Tongue (tissue), 2 donors: ENCODE data around the gene THRA. TPM values are rescaled to one million over a fixed set of nuclear protein-coding genes. Genes with fewer than 3 reads are reported as not detected.

ENCODE experiments used
- DNase-seq: peaks from one replicate; pipeline ENCODE4 v3.0.0-alpha.2; 2015
- total RNA-seq: library from RNA; depleted of rRNA; stranded (reverse); fragments of >200 nt; gene quantifications from one replicate; pipeline ENCODE4 v1.2.3, GENCODE V29; 2014

Gene THRA, protein sequence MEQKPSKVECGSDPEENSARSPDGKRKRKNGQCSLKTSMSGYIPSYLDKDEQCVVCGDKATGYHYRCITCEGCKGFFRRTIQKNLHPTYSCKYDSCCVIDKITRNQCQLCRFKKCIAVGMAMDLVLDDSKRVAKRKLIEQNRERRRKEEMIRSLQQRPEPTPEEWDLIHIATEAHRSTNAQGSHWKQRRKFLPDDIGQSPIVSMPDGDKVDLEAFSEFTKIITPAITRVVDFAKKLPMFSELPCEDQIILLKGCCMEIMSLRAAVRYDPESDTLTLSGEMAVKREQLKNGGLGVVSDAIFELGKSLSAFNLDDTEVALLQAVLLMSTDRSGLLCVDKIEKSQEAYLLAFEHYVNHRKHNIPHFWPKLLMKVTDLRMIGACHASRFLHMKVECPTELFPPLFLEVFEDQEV
- 63.7 TPM for total RNA-seq

DNA sequence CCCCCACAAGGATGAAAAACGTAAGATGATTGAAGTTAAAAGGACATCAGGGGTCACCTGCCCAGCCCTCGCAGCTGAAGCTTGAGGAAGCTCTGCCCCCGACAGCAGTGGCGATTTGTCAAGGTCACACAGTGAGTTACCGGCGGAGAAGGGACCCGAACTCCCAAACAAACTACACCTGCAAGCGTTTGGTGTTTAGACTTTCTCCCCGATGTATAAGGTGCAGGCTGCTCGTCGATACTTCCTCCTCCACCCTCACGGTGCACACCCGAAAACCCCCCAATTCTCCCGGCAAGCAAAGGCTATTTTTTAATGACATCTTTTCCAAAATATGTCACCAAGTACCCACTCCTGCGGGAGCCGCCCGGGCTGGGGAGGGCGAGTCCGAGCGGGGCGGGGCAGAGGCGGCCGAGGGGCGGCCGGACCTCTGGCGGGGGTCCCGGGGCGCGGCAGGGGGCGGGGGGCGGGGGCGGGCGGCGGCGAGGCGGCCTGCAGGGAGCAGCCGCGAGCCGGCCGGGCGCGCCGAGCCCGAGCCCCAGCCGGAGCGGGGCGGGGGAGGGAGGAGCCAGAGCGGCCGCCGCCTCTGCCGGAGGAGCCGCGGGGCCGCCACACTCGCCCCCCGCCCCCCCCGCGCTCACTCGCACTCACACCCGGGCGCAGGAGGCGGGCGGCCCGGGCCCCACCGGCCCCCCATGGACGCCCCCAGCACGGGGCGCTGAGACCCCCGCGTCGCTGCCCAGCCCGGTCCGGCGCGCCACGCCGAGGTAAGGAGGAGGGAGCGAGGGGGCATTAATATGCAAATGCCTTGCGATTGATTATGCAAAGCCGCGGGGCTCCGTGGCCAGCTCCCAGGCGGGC, at the start of gene THRA:
THRA (plus strand) TSS at position 637 of the 858 bp plus-strand sequence. CDS start 11,524 bp downstream, outside the sequence.
- peak; percentile 85 for DNase-seq

DNA sequence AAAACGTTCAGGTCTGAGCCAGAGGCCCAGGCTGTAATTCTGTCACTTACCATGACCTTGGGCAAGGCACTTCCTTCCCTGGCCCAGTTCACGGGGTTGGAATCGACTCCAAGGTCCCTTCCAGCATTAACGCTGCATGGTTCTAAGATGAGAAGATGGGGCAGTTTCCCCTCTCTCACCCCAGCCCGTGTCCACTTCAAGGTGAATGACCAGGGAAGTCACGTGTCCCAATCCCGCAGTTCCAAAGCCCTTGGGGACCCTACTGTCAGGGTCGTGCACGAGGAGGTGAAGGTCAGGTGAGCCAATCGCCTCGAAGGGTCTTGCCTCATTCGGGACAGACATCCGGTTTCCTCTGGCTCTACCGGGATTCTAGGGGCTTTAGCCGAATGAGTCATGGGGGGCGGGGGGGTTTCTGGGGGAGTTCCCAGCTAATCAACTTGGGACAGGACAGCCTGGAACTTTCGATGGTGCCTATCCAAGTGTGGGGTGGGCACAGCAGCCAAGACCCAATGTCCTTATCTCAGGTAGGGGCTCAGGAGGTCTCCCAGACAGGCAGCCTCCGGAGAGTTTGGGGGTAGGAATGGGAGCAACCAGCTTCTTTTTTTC, 48.3 kb upstream of the THRA start:
- DNase-seq: no peak

DNA sequence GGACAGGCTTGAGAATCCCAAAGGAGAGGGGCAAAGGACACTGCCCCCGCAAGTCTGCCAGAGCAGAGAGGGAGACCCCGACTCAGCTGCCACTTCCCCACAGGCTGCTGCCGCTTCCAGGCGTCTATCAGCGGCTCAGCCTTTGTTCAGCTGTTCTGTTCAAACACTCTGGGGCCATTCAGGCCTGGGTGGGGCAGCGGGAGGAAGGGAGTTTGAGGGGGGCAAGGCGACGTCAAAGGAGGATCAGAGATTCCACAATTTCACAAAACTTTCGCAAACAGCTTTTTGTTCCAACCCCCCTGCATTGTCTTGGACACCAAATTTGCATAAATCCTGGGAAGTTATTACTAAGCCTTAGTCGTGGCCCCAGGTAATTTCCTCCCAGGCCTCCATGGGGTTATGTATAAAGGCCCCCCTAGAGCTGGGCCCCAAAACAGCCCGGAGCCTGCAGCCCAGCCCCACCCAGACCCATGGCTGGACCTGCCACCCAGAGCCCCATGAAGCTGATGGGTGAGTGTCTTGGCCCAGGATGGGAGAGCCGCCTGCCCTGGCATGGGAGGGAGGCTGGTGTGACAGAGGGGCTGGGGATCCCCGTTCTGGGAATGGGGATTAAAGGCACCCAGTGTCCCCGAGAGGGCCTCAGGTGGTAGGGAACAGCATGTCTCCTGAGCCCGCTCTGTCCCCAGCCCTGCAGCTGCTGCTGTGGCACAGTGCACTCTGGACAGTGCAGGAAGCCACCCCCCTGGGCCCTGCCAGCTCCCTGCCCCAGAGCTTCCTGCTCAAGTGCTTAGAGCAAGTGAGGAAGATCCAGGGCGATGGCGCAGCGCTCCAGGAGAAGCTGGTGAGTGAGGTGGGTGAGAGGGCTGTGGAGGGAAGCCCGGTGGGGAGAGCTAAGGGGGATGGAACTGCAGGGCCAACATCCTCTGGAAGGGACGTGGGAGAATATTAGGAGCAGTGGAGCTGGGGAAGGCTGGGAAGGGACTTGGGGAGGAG, 47.5 kb upstream of the THRA start, which contains the start of gene CSF3:
CSF3 (plus strand) TSS at position 436 of the 993 bp plus-strand sequence; CDS start at position 471, 35 bp downstream.
- peak; percentile 80 for DNase-seq

DNA sequence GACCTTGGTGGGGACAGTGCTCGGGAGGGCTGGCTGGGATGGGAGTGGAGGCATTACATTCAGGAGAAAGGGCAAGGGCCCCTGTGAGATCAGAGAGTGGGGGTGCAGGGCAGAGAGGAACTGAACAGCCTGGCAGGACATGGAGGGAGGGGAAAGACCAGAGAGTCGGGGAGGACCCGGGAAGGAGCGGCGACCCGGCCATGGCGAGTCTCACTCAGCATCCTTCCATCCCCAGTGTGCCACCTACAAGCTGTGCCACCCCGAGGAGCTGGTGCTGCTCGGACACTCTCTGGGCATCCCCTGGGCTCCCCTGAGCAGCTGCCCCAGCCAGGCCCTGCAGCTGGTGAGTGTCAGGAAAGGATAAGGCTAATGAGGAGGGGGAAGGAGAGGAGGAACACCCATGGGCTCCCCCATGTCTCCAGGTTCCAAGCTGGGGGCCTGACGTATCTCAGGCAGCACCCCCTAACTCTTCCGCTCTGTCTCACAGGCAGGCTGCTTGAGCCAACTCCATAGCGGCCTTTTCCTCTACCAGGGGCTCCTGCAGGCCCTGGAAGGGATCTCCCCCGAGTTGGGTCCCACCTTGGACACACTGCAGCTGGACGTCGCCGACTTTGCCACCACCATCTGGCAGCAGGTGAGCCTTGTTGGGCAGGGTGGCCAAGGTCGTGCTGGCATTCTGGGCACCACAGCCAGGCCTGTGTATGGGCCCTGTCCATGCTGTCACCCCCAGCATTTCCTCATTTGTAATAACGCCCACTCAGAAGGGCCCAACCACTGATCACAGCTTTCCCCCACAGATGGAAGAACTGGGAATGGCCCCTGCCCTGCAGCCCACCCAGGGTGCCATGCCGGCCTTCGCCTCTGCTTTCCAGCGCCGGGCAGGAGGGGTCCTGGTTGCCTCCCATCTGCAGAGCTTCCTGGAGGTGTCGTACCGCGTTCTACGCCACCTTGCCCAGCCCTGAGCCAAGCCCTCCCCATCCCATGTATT, 46.5 kb upstream of the THRA start:
- DNase-seq: no peak

DNA sequence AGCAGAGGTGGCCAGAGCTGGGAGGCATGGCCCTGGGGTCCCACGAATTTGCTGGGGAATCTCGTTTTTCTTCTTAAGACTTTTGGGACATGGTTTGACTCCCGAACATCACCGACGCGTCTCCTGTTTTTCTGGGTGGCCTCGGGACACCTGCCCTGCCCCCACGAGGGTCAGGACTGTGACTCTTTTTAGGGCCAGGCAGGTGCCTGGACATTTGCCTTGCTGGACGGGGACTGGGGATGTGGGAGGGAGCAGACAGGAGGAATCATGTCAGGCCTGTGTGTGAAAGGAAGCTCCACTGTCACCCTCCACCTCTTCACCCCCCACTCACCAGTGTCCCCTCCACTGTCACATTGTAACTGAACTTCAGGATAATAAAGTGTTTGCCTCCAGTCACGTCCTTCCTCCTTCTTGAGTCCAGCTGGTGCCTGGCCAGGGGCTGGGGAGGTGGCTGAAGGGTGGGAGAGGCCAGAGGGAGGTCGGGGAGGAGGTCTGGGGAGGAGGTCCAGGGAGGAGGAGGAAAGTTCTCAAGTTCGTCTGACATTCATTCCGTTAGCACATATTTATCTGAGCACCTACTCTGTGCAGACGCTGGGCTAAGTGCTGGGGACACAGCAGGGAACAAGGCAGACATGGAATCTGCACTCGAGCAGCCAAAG, 45.2 kb upstream of the THRA start:
- DNase-seq: peak; percentile 22

DNA sequence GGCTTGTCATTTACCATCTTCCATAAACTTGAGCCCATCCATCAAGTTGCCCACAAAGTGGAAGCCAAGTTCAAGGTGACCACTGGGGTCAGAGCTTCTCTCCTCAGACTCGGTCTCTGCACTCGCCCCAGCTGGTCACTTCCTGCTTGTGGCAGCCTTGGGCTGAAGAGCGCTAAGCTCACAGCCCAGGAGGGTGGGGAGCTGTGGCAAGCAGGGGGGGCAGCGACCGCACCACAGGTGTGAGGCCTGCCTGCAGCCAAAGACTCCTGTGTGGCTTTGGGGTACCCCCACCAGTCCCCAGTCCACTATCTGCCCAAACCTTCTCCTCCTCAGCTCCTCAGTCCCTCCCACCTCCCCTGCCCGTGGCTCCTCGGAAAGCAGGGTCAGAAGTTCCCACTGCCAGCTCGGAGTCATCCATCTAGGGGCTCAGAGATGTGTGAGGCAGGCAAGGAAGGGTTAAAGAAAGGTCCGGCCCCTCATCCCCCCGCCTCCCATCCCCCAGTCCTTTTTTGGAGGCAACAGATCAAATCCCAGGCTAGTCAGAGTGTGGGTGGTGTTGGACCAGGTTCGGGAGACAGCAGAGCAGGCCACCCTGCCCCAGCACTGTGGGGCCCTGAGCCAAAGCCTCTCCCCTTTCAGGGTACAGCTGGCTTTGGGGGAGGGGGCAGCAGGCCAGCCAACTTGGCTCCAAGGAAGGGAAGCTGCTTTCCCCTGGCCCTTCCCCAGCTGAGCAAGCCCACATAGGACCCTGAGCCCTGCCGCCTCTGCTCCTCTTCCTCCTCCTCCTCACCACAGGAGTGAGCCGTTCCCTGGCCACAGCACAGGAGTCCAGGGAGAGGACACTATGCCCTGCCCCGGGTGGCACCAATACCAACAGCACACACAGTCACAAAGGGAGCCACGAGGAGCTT, 44.3 kb upstream of the THRA start:
- DNase-seq: peak; percentile 94

DNA sequence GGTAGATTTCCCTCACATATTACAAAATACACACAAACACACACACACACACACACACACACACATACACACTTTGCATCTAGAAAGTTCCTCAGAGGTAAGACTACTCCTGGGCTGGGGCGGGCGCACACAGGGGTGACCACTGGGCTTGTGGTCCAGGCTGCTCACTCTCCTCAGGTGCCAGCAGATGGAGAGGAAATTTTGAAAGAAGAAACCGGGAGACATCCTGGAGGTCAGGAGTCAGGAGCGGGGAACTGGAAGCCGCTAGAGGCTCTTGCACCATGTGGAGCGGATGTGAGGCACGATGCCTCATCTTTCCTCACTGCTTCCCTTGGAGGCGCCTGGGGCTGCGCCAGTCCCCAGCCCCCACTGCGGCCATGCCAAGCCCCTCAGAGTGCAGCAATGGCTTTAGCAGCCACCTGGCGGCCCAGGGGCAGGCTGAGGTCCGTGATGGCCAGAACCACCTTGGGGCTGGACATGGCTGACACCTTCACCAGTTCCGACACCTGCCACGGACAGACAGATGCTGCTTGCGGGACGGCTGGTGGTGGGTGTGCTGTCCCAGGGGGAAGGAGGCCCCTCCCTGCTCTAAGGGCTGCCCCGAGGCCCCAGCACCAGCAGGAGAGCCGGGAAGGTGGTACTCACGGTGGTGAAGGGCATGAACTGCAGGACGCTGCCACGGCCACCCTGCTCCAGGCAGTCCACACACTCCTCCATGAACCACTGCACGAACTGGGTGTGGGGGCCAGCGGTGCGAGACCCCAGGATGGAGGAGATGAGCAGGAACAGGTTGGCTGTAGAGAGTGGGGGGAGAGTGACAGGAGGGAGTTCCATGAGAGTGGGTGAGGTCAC, 43.4 kb upstream of the THRA start:
- DNase-seq: peak; percentile 23

DNA sequence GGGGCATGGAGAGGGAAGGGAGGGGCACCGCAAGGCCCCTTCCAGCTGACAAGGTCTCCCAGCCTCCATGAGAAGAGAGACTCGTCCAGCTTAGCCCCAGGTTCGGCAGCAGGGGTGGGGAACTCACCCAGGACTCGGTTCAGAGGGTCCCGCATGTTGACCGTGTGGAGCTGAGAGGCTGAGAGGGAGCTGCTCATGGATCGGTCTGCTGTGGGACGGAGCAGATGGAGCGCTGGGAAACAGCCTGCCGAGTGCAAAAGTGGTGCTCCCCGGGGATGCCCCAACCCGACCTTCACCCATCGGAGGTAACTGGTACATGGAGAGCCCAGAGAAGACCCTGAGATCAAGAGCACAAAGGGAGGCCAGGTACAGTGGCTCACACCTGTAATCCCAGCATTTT, 42.6 kb upstream of the THRA start:
- no peak for DNase-seq

DNA sequence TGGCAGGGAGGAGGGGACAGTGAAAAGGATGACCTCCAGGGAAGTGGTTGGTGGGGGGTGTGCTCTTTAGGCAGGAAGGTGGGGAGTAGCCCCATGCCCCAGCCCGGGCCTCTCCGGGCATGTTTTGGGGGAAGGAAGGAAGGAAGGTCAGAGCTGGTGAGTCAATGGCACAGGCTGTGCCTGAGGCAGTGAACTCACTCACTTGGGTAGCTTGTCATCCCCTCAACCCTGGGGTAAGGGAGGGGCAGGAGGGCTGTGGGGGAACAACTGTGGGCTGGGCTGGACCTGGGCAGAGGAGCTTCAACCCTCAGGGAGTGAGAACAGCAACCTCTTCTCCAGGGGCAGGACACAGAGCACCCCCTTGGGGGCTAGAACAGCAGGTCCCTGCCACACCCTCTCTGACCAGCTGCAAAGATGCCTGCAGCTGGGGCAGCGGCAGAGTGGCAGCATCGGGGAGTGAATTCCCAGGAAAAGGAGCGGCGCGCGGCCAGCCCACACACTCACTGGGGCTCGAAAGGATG, 41.3 kb upstream of the THRA start:
- DNase-seq: peak; percentile 84

DNA sequence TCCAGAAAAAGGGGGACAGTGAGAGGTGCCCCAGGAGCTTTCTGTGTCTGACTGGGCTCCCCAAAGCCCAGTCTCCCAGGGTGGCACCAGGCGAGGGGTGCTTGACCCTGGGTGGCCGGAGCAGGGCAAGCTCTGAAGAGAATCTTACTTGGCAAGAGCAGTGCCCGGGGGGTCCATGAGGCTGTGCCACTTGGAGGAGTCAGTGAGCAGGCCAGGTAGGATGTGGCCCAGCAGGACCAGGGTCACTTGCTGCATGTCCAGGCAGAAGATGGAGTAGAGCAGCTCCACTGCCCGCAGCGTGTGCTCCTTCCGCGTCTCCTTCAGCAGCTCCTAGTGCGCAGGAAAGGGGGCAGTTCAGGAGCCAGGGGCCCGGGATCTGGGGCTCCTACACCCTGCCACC, 40.3 kb upstream of the THRA start:
- DNase-seq: no peak

DNA sequence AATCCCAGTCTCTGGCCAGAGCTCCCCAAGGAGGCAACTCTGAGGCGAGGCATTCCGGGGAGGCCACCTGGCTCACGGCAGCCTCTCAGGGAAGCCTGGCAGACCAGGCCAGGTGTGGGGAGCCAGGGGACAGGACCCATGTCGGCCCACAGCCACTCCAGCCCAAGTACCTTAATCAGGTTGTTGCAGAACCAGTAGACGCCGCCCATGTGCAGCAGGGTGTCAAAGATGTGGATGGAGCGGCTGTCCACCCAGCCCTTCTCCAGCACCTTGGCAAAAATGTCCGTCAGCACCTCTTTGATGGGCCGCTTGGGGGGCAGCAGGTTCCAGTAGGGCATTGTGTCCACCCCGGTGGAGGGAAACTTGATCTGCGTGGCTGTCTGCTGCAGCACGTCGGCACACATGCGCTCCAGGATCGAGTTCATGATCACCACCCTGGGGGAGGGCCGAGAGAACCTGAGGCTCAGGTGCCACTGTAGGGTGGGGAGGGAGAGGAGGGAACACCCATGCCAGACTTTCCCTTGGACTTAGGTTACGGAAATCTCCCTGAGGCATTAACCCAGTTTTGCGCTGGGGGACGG, 39.7 kb upstream of the THRA start:
- peak; percentile 44 for DNase-seq

DNA sequence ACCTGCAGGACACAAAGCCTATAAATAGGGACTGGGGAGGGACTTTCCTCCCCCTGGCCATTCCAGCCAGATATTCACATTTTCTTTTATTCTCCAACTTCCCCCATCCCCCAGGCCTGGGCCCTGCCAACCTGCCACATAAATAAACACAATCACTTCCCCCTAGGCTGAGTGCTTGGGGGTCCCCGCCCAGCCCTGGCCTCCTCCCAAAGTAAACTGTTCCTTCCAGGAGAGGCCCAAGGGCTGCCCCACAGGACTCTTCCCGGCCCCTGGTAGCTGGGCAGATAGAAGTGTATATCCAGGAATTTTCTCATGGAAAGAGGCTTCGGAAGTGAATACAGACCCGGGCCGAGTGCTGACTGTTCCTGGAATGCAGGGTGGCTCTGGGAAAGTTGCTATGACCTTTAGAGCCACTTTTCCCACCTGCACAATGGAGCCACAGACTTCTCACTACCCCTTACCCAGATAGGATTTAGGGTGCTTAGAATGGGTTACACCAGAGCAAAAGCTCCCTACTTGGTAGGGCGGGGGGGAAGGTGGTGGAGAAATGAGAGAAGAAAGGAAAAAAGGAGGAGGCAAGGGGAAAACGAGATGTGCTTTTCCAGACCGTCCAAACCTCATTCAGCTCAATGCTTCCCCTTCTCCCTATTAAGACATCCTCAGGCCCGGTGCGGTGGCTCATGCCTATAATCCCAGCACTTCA, 39.0 kb upstream of the THRA start:
- DNase-seq: peak; percentile 49

DNA sequence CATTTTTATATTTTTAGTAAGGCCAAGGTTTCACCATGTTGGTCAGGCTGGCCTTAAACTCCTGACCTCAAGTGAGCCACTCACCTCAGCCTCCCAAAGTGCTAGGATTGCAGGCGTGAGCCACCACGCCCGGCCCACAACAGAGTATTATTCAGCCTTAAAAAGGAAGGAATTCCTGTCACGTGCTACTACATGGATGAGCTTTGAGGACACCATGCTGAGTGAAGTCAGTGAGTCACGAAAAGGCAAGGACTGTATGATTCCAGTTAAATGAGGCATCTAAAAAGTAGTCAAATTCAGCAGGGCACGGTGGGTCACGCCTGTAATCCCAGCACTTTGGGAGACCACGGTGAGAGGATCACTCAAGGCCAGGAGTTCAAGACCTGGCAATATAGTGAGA, 37.9 kb upstream of the THRA start:
- DNase-seq: no peak

DNA sequence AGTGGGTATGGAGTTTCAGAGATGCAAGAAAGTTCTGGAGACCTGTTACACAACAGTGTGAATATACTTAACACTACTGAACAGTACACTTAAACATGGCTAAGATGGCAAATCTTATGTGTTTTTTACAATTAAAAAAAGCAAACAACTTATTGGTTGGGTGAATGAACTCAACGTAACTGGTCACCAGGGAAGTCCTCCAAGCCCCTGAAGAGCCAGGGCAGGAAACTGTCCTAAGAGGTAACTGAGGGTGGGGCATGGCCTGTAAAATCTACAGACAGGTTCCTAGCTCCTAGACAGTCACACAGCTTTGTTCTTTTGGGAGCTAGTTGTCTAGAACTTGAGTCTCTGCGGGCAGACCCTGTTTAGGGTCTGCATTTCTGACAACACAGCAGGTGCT, 37.2 kb upstream of the THRA start:
- no peak for DNase-seq

DNA sequence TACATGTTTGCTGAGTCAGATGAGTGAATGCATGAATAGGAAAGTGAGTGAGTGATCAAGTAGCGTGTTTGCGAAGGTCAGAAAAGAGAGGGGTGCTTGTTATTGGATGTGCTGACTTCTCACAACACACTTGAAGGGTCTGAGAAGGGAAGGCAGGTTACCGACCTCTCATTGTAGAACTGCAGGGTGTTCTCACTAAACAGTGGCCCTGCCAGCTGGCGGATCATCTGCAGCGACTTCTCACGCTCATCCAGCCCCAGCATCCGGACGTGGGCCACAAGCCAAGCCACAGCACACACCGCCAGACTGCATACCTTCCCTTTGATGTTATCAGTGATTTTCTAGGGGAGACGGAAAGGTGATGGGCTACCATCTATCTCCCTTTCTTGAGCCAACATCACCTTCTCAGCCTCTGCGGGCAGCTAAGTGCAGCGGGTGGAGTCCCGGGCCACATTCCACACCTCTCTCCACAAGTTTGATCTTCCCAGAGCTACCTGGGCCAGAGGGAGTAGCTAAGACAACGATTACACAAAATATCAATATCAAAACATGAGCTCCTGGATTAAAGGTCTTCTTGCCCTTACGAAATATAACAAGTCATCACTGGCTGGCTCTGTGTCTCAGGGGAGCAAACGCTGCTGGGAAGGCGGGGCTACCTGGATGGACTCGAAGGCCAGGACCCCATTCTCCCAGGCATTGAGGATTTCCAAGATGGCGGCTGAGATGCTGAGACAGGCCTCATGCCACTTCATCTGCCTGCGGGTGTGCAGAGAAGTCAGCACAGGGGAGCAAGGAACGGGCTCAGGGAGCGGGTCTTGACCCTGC, 36.6 kb upstream of the THRA start:
- no peak for DNase-seq
